ENCODE results near the gene OSBPL6.

Gene OSBPL6

GRCh38 chr2:178418426-178418825, 224.1 kb downstream of the OSBPL6 start:
- Histone ChIP-seq H3K36me3 (ENCODE audit: insufficient read depth, low read length) (no peaks in the 10 kb centered on the region), H3K27me3 (ENCODE audit: insufficient read depth, low read length, poor library complexity, severe bottlenecking) (no peaks in the 10 kb centered on the region), H3K4me2 (ENCODE audit: low read depth, low read length, poor library complexity, severe bottlenecking) (peak overlapping the region; percentile 83), H3K79me2 (ENCODE audit: insufficient read depth, low read length) (peaks cover 44% of the 10 kb centered on the region), H2AFZ (ENCODE audit: low read length) (no peak overlapping the region), H4K20me1 (ENCODE audit: insufficient read depth, low read length, poor library complexity, severe bottlenecking) (peaks cover 5% of the 10 kb centered on the region), H3F3A (ENCODE audit: low read depth) (no peaks in the 10 kb centered on the region; the same call in 1 of the 2 replicates), H3K4me1 (ENCODE audit: insufficient read depth, low read length, poor library complexity, severe bottlenecking) (peaks cover 50% of the 10 kb centered on the region), H3K9me3 (ENCODE audit: insufficient read depth, low read depth, low read length) (no peaks in the 10 kb centered on the region), H3K9ac (ENCODE audit: low read depth, low read length, poor library complexity, severe bottlenecking) (peak overlapping the region; percentile 30), H3K4me3 (ENCODE audit: low read length, poor library complexity, severe bottlenecking) (no peak overlapping the region), H3K9me2 (replicated peaks; ENCODE audit: low read depth, low read length) (no peaks in the 10 kb centered on the region)
- TF ChIP-seq EZH2phosphoT487 (IDR thresholded peaks at IDR 0.05; ENCODE audit: borderline replicate concordance) = no peak
- TF ChIP-seq CTCF (conservative IDR thresholded peaks at IDR 0.05; ENCODE audit: low read length) = no peak

- no peak overlapping the region for H3K4me3 ChIP-seq (ENCODE audit: low read length, poor library complexity, severe bottlenecking)
- H3K9ac ChIP-seq (ENCODE audit: low read depth, low read length, poor library complexity, severe bottlenecking) = peak overlapping the region; percentile 30
- TF ChIP-seq EZH2phosphoT487 (IDR thresholded peaks at IDR 0.05; ENCODE audit: borderline replicate concordance) = no peak
- TF ChIP-seq CTCF (conservative IDR thresholded peaks at IDR 0.05; ENCODE audit: low read length) = peak; percentile 63
- no peaks in the 10 kb centered on the region for H3K9me2 ChIP-seq (replicated peaks; ENCODE audit: low read depth, low read length)
- H4K20me1 ChIP-seq (ENCODE audit: insufficient read depth, low read length, poor library complexity, severe bottlenecking) = peaks cover 5% of the 10 kb centered on the region
- no peaks in the 10 kb centered on the region for H3K27me3 ChIP-seq (ENCODE audit: insufficient read depth, low read length, poor library complexity, severe bottlenecking)
- peaks cover 49% of the 10 kb centered on the region for H3K4me1 ChIP-seq (ENCODE audit: insufficient read depth, low read length, poor library complexity, severe bottlenecking)
- peaks cover 42% of the 10 kb centered on the region for H3K79me2 ChIP-seq (ENCODE audit: insufficient read depth, low read length)
- peak overlapping the region; percentile 83 for H3K4me2 ChIP-seq (ENCODE audit: low read depth, low read length, poor library complexity, severe bottlenecking)
- no peaks in the 10 kb centered on the region for H3K36me3 ChIP-seq (ENCODE audit: insufficient read depth, low read length)
- no peaks in the 10 kb centered on the region; the same call in 1 of the 2 replicates for H3F3A ChIP-seq (ENCODE audit: low read depth)
- no peaks in the 10 kb centered on the region for H3K9me3 ChIP-seq (ENCODE audit: insufficient read depth, low read depth, low read length)
- no peak overlapping the region for H2AFZ ChIP-seq (ENCODE audit: low read length)
These were observed 224.8 kb downstream of the OSBPL6 start for GRCh38 chr2:178419123-178419522.

GRCh38 chr2:178420463-178420999, 226.2 kb downstream of the OSBPL6 start:
- peak overlapping the region; percentile 1 for H3K4me2 ChIP-seq (ENCODE audit: low read depth, low read length, poor library complexity, severe bottlenecking)
- no peak overlapping the region for H3K4me3 ChIP-seq (ENCODE audit: low read length, poor library complexity, severe bottlenecking)
- H4K20me1 ChIP-seq (ENCODE audit: insufficient read depth, low read length, poor library complexity, severe bottlenecking) = peaks cover 5% of the 10 kb centered on the region
- no peaks in the 10 kb centered on the region for H3K9me3 ChIP-seq (ENCODE audit: insufficient read depth, low read depth, low read length)
- no peaks in the 10 kb centered on the region for H3K36me3 ChIP-seq (ENCODE audit: insufficient read depth, low read length)
- H3K9ac ChIP-seq (ENCODE audit: low read depth, low read length, poor library complexity, severe bottlenecking) = no peak overlapping the region
- H3F3A ChIP-seq (ENCODE audit: low read depth) = no peaks in the 10 kb centered on the region; the same call in 1 of the 2 replicates
- H3K79me2 ChIP-seq (ENCODE audit: insufficient read depth, low read length) = peaks cover 36% of the 10 kb centered on the region
- no peaks in the 10 kb centered on the region for H3K27me3 ChIP-seq (ENCODE audit: insufficient read depth, low read length, poor library complexity, severe bottlenecking)
- no peaks in the 10 kb centered on the region for H3K9me2 ChIP-seq (replicated peaks; ENCODE audit: low read depth, low read length)
- TF ChIP-seq EZH2phosphoT487 (IDR thresholded peaks at IDR 0.05; ENCODE audit: borderline replicate concordance) (no peak), CTCF (conservative IDR thresholded peaks at IDR 0.05; ENCODE audit: low read length) (no peak)
- H3K4me1 ChIP-seq (ENCODE audit: insufficient read depth, low read length, poor library complexity, severe bottlenecking) = peaks cover 45% of the 10 kb centered on the region
- no peak overlapping the region for H2AFZ ChIP-seq (ENCODE audit: low read length)
